ENCODE measurements around the gene TRNAU1AP. TPM values are rescaled to one million over a fixed set of nuclear protein-coding genes. Genes with fewer than 3 reads are reported as not detected.
"Not testable (repeated sequence)": the region's sequence is repeated elsewhere in the genome, so short reads cannot be mapped to it uniquely, and the experiment has no call there.

Gene TRNAU1AP
- total RNA-seq, 1 donor from 2014 or later, result 35.1 TPM

DNA sequence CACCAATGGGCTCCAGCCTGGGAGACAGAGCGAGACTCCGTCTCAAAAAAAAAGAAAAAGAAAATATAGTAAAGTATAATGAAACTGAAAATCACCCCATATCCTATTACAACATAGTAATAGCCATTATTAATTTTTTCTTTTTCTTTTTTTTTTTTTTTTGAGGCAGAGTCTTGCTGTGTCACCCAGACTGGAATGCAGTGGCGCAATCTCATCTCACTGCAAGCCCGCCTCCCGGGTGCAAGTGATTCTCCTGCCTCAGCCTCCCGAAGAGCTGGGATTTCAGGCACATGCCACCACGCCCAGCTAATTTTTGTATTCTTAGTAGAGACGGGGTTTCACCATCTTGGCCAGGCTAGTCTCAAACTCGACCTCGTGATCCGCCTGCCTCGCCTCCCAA is 20.0 kb downstream of the TRNAU1AP start:
- FAIRE-seq; DNase-seq (ENCODE audit: low spot score in 2 of 2): not testable (repeated sequence)

GRCh38 chr1:28573564-28573963 is 20.7 kb downstream of the TRNAU1AP start:
- DNase-seq (ENCODE audit: low spot score in 2 of 2) (no peak), FAIRE-seq (no peak)

GRCh38 chr1:28577052-28577678 is 24.3 kb downstream of the TRNAU1AP start:
- FAIRE-seq (no peak), DNase-seq (ENCODE audit: low spot score in 2 of 2) (no peak)

DNA sequence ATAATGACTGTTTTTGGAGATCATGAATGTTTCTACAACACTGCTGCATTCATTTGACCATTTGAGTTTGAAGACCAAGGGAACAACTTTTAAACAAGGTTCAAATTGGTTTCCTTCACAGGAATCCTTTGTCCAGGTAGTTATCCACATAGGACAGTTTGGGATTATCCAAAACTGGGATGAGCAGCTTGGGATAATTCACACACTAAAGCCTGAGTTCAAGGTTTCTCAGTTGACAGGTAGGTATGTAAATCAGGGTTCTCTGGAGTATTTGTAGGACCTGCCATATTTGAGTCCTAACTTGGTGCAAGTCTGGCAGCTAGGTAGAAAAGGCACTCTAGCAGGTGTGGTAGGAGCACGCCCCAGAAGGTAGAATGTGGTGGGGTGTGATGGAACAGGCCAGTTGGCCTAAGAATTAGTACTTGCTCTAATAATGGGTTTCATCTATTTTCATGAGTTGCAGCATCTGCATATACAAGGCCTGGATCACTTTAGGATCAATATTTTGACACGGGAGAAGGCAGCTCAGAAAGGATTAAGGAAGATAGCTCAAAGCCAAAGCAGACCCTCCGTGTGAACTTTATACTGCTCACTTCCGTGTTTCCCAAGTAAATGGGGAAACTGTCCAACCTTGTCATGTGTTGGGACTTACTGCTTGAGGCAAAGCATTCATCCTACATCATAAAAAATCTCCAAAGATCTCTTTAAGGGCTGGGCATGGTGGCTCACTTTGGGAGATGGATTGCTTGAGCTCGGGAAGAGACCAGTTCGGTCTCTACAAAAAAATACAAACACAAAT is 25.1 kb downstream of the TRNAU1AP start:
- no peak for FAIRE-seq
- no peak for DNase-seq (ENCODE audit: low spot score in 2 of 2)

- FAIRE-seq, result no peak
Observed at GRCh38 chr1:28578696-28579218, 25.9 kb downstream of the TRNAU1AP start.

GRCh38 chr1:28579401-28579800 is 26.5 kb downstream of the TRNAU1AP start:
- FAIRE-seq, result no peak

More at GRCh38 chr1:28578696-28579218, 25.9 kb downstream of the TRNAU1AP start:
- DNase-seq (ENCODE audit: low spot score in 2 of 2), result no peak

GRCh38 chr1:28580722-28581530 is 28.0 kb downstream of the TRNAU1AP start:
- no peak for FAIRE-seq
- DNase-seq (ENCODE audit: low spot score in 2 of 2), result peak in 1 of 2 donors; percentile 39

More at GRCh38 chr1:28579401-28579800, 26.5 kb downstream of the TRNAU1AP start:
- no peak for DNase-seq (ENCODE audit: low spot score in 2 of 2)

DNA sequence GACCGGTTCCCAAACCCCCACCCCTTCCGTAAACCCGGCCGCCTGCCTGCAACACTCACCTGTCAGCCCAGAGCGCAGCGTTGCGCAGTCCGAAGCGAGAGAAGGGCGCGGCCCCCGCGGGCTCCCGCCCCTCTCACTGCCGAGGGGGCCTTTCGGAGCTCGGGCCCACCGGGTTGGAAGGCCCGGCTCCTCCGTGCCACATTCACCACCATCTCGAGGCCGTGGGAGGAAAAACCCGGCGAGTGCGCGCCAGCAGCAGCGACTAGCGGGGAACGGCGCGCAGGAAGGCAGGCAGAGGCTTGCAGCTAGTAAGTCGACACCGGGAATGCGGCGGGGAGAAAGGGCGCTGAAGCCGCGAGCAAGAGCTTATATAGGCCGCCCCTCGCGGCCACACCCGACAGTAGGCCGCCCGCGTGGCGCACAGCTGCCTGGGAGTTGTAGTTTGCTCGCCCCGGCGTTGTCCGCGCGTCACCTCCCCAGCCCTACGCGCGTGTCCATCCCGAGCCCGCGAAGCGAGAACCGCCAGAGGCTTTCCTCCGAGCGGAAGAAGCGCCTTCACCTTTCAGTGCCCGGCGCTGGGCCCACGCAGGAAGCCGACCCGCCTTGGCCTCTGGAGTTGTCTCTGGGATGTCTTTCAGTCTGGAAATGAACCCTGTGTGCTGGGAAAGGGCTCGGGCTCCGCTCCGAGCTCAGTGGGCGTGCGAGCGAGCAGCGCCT is 28.8 kb downstream of the TRNAU1AP start:
- FAIRE-seq, result no peak
- DNase-seq (ENCODE audit: low spot score in 2 of 2), result peak; percentile 94 to 97

DNA sequence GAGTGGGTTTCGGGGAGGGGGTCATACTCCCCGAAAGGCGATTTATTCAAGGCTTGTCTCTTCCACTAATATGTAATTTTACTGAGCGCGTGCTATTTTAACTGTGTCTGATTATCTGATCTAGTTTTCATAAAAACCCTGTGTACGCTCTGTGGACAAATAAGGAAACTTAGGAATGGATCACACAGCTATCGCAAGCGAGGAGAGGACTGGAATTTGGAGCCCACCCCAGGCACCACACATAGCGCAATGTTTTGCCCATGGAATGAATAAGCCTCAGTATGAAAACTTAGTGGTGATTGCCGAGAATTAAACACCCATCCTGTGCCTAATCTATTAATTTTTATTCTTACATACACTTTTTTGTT is 29.3 kb downstream of the TRNAU1AP start:
- DNase-seq (ENCODE audit: low spot score in 2 of 2), result no peak
- FAIRE-seq, result no peak

DNA sequence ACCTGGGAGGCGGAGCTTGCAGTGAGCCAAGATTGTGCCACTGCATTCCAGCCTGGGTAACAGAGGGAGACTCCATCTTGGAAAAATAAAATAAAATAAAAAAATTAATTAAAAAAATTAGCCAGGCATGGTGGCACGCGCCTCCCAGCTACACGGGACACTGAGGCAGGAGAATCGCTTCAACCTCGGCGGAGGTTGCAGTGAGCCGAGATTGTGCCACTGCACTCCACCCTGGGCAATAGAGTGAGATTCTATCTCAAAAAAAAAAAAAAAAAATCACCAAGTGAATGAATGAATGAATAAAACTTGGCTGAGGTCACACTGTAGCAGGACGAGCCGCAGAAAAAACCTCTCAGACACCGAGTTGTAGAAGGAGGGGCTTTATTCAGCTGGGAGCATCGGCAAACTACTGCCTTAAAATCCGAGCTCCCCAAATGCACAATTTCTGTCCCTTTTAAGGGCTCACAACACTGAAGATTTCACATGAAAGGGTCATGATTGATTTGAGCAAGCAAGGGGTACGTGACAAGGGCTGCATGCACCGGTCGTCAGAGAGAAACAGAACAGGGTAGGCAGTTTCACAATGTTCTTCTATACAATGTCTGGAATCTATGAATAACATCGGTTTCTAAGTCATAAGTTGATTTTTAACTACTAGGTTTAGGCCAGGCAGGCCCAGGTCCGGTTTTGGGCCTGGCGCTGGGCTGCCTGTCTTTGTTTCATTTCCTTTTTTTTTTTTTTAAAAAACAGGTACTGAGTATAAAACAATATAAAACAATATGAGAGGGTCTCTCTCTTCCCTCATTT is 33.9 kb downstream of the TRNAU1AP start:
- FAIRE-seq; DNase-seq (ENCODE audit: low spot score in 2 of 2): not testable (repeated sequence)

DNA sequence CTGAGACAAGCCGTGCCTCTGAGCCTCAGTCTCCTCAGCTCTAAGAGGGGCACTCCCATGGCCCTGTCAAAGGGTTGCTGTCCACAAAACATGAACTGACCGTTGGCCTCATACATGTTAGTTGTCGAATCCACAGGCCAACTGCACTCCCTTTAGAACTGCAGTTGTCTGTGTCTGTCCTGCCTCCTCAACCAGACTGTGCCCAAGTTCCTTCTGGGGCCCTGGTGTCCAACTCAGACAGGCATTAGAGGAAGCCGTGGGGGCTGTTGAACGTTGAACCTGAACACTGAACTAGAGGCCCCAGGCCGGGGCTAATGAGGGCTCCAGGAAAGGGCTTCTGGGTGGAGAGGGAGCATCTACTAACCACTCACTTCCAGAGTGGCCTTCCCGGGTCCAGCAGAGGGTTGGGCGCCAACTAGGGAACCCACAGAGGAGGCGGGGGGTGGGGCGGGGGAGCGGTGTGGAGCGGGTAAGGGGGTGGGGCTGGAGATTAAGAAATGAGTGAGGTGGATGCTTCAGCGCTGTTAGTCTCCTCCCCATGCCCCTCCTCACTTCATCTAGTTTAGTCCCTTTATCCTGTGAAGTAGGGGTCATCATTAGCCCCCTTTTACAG is 38.9 kb downstream of the TRNAU1AP start, which contains the start of gene RAB42:
Gene RAB42 (plus strand): TSS at position 558 of the 613 bp plus-strand sequence. CDS start 247 bp downstream, outside the sequence.
- DNase-seq (ENCODE audit: low spot score in 2 of 2) (no peak), FAIRE-seq (no peak)

- FAIRE-seq (no peak), DNase-seq (ENCODE audit: low spot score in 2 of 2) (peak in 1 of 2 donors; percentile 41)
Observed at GRCh38 chr1:28592321-28593071, 39.6 kb downstream of the TRNAU1AP start.

DNA sequence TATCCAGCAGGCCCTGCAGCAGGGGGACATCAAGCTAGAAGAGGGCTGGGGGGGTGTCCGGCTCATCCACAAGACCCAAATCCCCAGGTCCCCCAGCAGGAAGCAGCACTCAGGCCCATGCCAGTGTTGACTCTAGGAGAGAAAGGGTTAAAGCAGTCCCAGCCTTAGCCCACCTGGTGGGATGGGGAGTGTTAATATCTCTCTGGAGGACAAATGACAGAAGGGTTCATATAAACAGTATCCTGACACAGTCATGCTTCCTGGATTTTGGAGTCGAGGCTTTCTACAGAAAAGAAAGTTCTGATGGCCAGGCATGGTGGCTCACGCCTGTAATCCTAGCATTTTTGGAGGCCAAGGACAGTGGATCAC is 41.1 kb downstream of the TRNAU1AP start:
- FAIRE-seq; DNase-seq (ENCODE audit: low spot score in 2 of 2): not testable (repeated sequence)

DNA sequence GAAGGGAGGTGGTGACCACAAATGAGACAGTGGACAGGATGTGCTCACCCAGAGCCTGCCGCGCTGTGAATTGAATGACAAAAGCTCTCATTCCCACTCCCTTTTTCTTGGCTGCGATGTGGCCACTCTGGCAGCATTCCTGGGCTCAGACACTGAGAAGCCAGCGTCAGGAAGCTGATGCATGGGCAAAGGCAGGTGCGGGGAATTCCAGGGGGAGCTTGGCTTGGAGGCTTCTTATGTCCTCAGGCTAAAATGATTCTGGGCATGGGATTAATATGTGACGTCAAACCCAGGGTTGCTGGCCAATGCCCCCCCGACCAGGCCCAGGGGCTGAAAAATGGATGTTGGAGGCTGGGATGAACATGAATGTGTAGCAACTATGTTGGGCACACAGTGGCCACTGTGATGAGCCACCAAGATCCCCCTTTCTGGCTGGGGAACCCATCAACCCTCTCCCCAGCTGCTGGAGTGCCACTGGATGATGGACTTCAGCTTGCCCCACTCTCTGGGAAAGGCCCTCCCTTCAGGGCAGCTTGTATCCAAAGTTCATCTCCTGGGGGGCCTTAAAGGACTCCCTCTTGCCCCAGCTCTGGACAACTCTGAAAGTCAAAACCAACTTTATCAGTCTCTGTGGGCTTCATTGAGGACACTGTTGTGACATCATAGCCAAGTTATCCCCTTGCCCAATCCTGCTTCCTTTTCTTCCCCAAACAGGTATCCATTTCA is 42.0 kb downstream of the TRNAU1AP start:
- not testable (repeated sequence) for DNase-seq (ENCODE audit: low spot score in 2 of 2); FAIRE-seq

DNA sequence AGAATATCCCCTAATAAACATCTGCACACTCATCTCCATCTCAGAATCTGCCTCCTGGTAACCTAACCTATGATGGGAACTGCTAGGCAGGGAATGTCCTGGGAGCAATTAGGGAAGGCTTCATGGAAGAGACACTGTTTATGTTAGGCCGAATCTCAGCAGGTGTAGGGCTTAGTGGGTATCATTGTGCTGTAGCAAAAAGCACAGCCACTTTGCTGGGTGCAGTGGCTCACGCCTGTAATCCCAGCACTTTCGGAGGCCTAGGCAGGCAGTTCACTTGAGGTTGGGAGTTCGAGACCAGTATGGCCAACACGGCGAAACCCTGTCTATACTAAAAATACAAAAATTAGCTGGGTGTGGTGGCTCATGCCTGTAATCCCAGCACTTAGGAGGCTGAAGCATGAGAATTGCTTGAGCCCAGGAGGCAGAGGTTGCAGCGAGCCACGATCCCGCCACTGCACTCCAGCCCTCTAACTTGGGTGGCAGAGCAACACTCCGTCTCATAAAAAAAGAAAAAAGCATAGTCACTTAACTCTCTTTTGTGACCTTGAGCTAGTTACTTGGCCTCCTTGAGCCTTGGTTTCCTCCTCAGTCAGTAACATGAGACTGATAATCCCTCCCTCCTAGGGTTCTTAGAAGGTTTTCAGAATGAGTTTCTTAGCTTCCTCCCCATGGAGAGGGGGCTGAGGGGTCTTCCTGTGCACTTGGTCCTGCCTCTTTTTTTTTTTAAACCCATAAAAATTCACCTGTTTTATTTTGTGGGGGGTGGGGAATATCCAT is 42.7 kb downstream of the TRNAU1AP start:
- FAIRE-seq, result no peak
- DNase-seq (ENCODE audit: low spot score in 2 of 2), result no peak

DNA sequence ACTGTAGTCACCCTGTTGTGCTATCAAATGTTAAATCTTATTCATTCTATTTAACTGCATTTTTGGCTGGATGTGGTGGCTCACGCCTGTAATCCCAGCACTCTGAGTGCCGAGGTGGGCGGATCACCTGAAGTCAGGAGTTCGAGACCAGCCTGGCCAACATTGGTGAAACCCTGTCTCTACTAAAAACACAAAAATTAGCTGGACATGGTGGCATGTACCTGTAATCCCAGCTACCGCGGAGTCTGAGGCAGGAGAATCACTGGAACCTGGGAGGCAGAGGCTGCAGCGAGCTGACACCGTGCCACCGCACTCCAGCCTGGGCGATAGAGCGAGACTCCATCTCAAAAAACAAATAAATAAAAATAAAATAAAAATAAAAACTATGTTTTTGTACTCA is 43.4 kb downstream of the TRNAU1AP start:
- DNase-seq (ENCODE audit: low spot score in 2 of 2); FAIRE-seq: not testable (repeated sequence)

All from frontal cortex (tissue), 4 donors.